ENCODE results near the gene CAMK4.

Gene CAMK4

GRCh38 chr5:111243318-111243717, 19.1 kb downstream of the CAMK4 start:
- H3K4me3 ChIP-seq (ENCODE audit: low read length) = no peak overlapping the region
- no peak for DNase-seq (ENCODE audit: low read depth)
- TF ChIP-seq, protein P1, sequence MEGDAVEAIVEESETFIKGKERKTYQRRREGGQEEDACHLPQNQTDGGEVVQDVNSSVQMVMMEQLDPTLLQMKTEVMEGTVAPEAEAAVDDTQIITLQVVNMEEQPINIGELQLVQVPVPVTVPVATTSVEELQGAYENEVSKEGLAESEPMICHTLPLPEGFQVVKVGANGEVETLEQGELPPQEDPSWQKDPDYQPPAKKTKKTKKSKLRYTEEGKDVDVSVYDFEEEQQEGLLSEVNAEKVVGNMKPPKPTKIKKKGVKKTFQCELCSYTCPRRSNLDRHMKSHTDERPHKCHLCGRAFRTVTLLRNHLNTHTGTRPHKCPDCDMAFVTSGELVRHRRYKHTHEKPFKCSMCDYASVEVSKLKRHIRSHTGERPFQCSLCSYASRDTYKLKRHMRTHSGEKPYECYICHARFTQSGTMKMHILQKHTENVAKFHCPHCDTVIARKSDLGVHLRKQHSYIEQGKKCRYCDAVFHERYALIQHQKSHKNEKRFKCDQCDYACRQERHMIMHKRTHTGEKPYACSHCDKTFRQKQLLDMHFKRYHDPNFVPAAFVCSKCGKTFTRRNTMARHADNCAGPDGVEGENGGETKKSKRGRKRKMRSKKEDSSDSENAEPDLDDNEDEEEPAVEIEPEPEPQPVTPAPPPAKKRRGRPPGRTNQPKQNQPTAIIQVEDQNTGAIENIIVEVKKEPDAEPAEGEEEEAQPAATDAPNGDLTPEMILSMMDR (conservative IDR thresholded peaks at IDR 0.05; ENCODE audit: low read depth, low read length) = no peak

DNA sequence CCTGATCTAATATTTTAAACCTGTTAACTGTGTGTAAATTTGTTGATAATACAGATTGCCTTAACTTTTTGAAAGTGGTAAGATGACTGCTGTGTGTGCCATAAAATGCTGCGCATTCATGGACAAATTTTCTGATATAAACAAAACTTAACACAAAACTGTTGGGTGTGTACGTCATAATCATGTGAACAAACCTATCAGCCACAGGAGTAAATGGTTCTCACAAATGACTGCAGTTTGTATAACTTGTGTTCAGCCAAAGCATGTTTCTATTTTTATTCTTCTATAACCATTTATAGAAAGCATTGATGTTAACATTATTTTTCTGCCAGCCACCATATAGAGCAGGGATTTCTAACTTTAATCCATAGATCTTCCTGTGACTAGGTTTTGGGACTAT, 21.5 kb downstream of the CAMK4 start:
- TF ChIP-seq, protein P1 (conservative IDR thresholded peaks at IDR 0.05; ENCODE audit: low read depth, low read length) = no peak
- no peak for DNase-seq (ENCODE audit: low read depth)
- no peak overlapping the region for H3K4me3 ChIP-seq (ENCODE audit: low read length)

DNA sequence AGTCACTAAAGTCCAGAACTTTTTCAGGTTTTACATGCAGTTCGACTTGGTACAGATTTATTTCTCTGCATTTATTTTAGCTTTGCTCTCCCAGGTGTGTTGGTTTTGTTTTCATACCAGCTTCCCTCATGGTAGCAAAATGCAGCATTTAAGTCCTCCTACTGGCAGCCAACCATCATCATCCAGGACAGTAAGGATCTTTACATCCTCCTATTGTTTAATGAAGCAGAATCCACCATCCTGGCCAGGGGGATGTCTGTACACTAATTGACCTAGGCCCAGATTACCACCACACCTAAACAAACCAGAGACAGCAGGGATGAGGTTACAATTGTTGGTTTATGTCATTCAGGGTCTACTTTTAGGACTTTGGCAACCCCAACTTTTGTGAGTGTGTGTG, 22.3 kb downstream of the CAMK4 start:
- TF ChIP-seq, protein P1 (conservative IDR thresholded peaks at IDR 0.05; ENCODE audit: low read depth, low read length) = no peak
- no peak for DNase-seq (ENCODE audit: low read depth)
- no peak overlapping the region for H3K4me3 ChIP-seq (ENCODE audit: low read length)

- DNase-seq (ENCODE audit: low read depth) = no peak
- H3K4me3 ChIP-seq (ENCODE audit: low read length) = no peak overlapping the region
- TF ChIP-seq, protein P1 (conservative IDR thresholded peaks at IDR 0.05; ENCODE audit: low read depth, low read length) = no peak
These were observed 24.4 kb downstream of the CAMK4 start for GRCh38 chr5:111248571-111248970.

GRCh38 chr5:111251921-111252320, 27.7 kb downstream of the CAMK4 start:
- TF ChIP-seq, protein P1 (conservative IDR thresholded peaks at IDR 0.05; ENCODE audit: low read depth, low read length) = no peak
- no peak overlapping the region for H3K4me3 ChIP-seq (ENCODE audit: low read length)
- no peak for DNase-seq (ENCODE audit: low read depth)

- H3K4me3 ChIP-seq (ENCODE audit: low read length) = no peak overlapping the region
- DNase-seq (ENCODE audit: low read depth) = no peak
- TF ChIP-seq, protein P1 (conservative IDR thresholded peaks at IDR 0.05; ENCODE audit: low read depth, low read length) = no peak
These were observed 28.8 kb downstream of the CAMK4 start for GRCh38 chr5:111252799-111253545.

GRCh38 chr5:111254613-111255012, 30.4 kb downstream of the CAMK4 start:
- DNase-seq (ENCODE audit: low read depth) = no peak
- H3K4me3 ChIP-seq (ENCODE audit: low read length) = no peak overlapping the region
- TF ChIP-seq, protein P1 (conservative IDR thresholded peaks at IDR 0.05; ENCODE audit: low read depth, low read length) = no peak

Data from retinal pigment epithelial cell (primary cell).